GM18867 (cell line): Measurements from ENCODE around the gene MX2.

Experiments used
- ATAC-seq: cut with Tn5 transposase; IDR thresholded peaks from one replicate; pipeline ENCODE4 v1.9.1; 2021; ENCODE audit warnings: mild to moderate bottlenecking, moderate library complexity; ENCODE audit not compliant: unreplicated experiment

MX2 gene

DNA sequence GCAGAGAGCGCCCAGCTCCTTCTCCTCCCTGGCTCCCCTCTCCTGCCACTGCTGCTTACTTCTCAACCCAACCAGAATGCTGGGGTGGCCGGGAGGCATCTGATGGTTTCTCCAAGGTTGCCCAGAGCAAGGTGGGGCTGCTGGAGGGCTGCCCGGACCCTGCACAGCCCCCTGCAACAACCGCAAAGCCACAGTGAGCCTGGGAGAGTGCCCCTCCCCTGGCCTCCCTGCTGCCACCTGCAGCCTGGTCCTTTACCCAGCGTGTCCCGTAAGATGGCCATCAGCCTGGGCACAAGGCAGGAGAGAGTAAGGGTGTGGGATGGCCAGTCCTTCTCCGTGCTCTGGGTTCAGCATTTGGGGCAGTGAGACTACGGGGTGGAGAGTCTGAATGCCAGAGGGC is 17.0 kb downstream of the MX2 start:
- no peak for ATAC-seq

DNA sequence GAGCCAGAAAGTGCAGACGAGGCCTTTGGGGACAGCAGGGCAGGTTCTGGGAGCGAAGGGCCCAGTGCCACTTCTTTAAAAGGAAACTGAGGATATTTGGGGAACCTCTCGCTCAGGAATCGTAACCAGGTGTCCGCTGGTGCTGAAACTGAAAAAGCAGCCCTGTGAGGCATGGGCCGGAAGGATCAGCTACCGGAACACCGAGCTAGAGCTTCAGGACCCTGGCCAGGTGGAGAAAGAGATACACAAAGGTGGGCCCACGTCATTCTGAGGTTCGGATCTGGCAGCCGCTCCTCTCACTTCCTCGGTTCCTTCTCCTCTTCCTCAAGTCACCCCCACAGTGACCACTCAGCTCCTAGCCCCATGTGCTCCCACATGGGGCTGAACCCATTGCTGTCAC is 18.1 kb downstream of the MX2 start:
- ATAC-seq, result no peak

DNA sequence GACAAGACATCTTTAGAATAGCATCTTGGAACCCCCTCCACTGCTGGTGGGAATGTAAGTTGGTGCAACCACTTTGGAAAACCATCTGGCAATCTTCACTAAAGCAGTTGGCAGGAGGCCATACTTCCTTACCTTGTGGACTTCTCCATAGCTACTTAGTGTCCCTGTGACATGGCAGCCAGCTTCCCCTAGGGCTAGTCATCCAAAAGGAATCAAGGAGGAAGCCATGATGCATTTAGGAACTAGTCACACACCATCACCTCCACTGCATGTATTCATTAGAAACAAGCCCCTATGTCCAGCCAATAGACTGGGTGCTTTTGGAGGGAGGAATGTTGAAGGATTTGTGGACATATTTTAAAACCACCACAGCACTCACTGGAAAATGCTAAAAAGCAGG is 19.9 kb downstream of the MX2 start:
- ATAC-seq, result no peak

DNA sequence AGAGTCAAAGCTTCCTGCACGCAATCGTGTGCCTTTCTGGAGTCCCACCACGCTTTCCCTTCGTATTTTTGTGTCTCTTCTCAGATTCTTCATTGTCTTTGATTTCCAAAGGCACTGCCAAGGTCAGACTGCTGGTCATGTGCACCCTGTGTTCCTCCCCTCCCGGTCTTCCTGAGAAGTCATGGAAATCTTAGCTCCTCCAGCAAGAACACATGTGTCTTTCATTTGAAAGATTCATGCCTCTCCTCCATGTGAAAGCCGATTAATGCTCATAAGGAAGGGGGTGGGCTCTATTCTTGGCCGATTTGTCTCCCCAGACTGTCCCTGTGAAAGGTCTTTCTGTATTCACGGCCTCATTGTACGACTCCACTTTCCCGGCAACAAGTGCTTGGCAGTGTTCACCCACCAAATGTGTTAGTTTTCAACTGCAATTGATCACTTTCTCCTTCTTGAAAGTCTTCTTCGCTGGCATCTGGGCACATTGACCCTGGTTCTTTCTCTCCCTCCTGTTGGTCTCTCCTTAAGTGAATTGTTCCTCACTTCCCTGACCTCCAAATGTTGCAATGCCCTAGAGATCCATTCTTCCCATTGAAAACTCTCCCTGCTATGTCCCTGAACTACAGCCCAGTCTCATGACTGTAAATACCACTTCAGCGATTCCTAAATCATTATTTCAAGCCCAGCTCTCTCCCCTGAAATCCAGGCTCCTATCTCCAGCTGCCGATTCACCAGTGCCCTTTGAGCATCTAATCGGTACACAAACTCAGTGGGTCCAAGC is 25.4 kb downstream of the MX2 start:
- ATAC-seq, result no peak

DNA sequence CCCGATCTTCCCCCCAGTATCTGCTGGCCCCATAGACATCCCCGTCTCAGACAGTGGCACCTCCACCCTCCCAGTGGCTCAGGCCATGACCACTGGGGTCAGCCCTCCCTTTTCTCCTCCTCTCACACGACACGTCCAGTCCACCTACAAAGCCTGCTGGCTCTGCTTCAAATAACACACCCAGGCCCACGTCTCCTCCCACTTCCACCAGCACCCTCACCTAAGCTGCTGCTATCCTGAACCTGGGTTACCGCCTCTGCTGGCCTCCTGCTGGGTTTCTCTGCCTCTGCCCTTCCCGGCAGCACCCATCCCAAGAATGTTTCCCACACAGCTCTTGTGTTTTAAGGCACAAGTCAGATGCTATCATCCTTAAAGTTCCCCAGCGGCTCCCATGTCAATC is 26.0 kb downstream of the MX2 start:
- ATAC-seq, result no peak

DNA sequence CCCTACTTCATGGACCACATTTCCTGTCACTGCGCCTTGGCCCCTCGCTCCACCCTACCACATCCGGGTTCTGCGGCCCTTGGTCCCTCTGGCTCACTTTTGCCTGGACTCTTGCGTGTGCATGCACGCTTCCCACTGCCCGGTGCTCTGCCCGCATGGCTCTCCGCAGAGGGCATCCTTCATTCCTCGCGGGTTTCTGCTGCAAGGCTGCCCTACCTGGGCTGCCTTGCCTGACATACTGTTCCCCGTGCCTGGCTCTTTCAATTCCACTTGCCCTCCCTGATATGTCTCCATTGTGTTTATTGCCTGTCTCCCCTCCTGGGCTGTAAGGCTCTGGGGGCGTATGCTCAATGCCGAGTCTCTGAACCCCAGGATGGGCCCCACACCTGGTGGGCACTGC is 26.4 kb downstream of the MX2 start:
- no peak for ATAC-seq

DNA sequence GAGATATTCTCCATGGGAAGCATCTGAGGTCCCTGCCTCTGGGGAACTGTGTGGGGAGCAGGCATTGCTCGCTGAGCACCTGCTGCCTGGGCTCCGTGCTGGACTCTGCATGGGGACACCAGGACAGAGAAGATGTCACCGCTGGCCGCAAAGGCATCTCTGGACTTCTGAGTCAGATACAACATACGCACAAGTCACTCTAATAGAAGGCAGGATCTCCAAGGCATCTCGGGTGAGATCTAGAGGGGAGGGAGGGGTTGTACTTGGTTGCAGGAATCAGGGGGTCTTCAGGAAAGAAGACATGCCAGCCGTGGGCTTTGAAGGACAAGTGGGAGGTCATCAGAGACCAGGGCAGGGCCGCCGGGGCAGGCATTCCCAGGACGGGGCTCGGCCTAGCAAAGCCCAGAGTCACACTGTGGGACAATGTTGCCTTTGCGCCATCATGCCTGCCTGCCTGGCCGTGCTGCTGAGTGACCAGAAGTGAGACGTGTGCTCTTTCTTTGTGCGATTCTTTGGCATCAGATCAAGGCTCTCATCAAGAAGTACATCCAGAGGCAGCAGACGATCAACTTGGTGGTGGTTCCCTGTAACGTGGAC is 28.3 kb downstream of the MX2 start:
- no peak for ATAC-seq

DNA sequence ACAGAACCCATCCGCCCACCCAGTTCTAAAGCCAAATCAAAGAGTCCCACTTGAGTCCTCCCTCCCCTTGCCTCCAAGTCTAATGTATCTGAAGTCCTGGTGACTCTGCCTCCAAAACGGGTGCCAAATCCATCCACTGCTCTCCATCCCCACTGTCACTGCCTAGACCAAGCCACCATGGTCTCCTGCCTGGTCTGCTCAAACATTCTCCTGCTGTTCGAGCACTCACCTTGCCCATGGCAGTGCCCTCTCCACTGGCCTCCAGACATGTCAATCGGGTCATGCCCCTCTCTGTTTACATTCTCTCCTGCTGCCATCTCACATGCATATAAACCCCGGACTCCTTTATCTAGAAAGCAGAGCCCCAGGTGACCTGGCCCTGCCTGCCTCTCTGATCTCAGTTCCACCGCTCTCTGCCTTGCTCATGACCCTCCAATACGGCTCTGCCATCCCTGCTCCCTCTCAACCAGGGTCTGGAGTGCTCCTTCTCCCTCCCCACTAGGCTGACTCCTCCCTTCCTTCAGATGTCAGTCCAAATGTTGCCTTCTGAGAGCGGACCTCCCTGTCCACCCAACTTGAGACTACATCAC is 32.1 kb downstream of the MX2 start:
- no peak for ATAC-seq

DNA sequence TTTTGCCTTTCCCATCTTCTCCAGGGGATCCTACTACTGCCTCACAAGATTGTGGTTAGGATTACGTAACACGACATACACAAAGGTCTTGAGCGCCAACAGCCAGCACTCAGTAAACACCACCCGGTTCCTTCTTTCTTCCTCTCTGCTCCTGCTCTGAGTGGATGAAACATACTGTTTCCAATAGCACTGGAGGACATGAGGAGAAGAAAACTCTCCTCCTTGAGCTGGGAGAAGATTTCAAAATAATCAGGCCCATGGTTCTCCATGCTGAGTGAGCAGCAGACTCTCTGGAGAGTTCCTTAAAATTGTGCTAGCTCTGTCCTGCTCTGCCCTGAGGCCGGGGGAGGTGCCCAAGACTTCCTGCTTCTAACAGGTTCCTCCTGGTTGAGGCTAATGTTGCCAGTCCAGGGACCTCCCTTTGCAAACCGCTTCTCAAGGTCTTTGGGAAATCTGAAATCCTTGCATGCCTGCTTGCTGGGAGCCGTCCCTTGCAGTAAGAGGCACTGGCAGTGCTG is 34.8 kb downstream of the MX2 start:
- ATAC-seq, result no peak

DNA sequence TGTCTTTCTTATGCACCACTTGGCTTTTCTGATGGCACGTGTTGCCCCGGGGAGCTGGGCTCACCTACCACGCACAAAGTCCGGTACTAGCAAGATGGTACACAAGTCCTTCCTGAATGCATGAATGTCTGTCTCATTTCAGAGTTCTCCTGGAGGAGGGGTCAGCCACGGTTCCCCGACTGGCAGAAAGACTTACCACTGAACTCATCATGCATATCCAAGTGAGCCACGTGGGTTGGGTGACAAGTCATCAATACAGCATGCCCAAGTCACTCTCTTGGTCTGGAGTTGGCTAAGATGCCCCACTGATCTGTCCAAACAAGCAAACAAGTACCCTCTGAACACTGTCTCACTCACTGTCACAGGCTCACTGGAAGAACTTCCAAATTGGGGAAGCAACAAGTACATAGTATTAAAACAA is 35.7 kb downstream of the MX2 start:
- ATAC-seq, result no peak

DNA sequence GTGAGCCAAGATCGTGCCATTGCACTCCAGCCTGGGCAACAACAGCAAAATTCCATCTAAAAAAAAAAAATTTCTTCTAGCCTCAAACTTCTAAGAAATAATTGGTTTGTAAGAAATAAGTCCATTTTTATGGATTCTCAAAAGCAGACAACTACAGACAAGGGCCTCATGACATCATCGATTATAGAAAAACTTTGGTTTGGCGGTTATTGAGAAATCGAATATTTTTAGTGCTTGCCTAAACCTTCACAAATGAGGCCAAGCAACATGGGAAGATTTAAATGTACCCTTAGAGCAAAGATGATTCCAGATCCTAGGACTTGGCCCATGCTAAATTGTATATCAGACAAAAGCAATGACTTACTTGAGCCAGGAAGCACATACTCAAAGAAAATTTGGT is 36.4 kb downstream of the MX2 start:
- no peak for ATAC-seq

DNA sequence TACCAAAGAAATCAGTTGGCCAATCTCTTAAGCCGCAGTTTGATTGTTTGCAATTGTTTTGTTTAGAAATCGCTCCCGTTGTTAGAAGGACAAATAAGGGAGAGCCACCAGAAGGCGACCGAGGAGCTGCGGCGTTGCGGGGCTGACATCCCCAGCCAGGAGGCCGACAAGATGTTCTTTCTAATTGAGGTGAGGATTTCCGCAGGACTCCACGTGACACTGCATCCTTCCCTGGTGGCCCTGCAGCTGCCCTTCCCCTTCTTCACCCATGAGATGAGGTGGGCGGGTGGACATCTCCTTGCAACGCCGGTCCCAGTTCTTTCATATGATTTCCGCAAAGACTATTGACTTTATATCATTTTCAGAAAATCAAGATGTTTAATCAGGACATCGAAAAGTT is 37.0 kb downstream of the MX2 start:
- ATAC-seq, result no peak

DNA sequence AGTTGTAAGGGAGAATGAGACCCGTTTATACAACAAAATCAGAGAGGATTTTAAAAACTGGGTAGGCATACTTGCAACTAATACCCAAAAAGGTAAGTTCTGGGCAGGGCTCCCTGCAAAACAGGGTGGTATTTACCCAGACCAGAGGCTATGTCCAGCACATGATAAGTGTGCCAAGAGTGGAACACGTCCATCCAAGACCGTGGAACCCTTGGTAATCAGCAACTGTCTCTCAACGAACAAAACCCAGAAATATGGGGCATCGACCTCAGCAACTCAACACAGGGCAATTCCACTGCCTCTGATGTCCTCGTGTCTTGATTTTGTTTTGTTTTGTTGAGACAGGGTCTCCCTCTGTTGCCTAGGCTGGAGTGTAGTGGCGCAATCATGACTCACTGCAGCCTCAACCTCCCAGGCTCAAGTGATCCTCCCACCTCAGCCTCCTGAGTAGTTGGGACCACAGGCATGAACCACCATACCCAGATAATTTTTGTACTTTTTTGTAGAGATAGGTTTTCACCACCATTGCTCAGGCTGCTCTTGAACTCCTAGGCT is 37.5 kb downstream of the MX2 start:
- ATAC-seq, result no peak

DNA sequence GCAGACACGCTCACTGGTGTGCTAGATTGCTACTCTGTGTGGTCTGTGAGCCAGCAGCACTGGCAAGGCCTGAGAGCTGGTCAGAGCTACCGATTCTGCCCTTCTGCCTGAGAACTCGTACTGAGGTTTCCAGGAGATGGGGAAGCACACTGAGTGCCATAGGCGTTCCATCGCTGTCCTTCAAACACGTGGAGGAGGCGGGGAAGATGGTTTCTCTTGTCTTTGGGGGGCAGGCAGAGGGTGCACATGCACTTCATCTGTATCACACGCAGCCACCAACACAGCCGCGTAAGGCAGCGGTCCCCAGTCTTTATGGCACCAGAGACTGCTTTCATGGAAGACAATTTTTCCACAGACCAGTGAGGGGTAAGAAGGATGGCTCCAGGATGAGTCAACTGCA is 40.4 kb downstream of the MX2 start:
- no peak for ATAC-seq

DNA sequence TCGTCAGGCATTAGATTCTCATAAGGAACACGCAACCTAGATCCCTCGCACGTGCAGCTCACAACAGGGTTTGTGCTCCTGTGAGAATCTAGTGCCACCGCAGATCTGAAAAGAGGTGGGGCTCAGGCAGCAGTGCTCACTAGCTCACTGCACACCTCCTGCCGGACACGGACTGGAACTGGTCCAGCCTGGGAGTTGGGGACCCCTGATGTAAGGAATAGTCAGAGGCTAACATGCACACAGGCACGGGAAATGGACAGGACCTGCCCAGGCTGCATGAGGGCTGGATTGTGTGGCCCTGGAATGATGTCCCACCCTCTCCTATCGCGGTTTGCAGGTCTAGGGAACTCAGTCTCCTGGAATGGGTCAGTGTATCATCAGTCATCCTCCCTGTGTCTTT is 41.0 kb downstream of the MX2 start:
- no peak for ATAC-seq

DNA sequence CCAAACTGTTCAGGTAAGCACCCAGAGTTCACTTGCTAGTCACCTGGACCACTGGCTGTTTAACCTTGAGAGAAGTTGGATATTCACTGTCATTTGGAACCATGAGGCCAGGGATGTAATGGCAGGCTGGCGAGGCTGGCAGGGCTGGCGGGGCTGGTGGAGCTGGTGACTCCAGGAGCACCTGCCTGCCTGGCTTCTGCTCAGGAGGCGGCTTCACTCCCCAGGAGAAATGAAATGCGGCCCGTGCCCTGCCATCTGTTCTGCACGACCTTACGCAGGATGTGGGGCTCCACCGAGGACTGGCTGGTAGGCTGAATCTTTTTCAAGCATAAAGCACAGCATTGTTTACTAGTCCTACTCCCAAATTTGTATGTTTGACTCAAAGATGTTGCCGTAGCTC is 41.5 kb downstream of the MX2 start:
- ATAC-seq, result no peak

DNA sequence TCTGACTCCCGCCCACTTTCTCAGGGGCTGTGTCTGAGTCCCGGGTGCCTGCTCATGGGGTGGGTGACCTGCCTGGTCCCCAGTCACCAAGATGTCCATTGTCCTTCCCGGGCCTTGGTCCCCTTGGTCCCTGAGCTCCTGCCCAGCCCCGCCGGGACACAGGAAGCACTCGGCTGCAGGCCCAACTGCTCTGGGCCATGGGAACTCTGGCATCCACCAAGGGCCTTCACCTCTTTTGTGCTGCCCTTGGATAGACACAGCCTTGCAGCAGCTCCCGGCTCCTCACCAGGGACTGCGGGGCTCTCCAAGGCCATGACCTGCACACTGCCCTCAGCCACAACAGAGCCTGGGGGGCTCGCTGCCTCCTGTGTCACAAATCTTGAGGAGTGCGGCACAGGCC is 42.1 kb downstream of the MX2 start:
- no peak for ATAC-seq

DNA sequence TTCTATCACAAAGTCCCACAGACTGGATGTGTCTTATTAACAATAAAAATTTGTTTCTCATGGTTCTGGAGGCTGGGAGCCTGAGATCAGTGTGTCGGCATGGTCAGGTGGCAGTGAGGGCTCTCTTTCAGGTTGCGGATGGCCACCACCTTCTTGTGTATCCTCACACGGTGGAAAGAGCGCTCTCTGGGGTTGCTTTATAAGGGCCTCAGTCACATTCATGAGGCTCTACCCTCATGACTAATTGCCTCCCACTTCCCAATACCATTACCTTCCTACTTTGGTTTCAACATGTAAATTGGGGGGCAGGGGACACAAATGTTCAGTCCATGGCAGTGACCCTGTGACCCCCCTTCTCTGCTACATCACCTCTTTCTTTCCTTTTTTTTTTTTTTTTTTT is 43.5 kb downstream of the MX2 start:
- ATAC-seq, result no peak

DNA sequence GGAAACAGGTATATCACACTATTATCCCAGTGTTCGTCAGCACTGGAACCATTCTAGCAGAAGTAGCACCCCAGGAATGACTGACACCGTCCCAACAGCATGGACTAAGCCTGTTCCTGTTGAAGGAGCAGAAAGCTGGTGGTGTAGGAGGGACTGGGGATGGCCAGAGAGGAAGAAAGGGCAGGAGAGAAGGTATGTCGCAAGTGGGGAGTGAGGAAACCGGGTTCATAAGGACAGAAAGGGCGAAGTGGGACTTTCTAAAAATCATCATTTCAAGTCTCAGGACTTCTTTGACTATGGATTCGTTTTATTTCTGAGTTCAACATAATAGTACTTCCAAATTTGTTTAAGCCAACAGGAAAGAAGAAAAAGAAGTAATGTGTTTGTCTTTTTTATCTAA is 44.5 kb downstream of the MX2 start:
- ATAC-seq, result no peak

DNA sequence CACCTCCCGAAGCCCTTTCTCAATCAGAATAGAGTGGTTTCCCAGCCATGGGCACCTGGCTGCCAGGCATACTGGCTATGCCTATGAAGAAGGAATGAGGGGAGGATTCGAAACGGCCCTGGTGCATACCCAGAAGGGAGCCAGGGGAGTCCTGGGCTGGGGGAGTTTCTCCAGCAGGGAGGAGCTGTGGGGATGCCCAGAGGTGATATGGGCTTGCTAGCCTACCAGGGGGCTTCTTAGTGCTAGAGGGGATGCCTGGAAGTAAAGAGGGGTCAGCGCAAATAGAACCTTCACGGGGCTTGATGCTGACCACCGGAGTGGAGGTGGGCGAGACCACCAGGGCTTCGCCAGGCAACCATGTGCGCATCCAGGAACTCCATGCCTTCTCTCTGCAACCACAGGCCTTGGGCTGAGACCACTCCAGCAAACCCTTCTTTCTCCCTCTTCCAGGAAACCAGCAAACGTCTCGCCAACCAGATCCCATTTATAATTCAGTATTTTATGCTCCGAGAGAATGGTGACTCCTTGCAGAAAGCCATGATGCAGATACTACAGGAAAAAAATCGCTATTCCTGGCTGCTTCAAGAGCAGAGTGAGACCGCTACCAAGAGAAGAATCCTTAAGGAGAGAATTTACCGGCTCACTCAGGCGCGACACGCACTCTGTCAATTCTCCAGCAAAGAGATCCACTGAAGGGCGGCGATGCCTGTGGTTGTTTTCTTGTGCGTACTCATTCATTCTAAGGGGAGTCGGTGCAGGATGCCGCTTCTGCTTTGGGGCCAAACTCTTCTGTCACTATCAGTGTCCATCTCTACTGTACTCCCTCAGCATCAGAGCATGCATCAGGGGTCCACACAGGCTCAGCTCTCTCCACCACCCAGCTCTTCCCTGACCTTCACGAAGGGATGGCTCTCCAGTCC is 46.0 kb downstream of the MX2 start:
- no peak for ATAC-seq

DNA sequence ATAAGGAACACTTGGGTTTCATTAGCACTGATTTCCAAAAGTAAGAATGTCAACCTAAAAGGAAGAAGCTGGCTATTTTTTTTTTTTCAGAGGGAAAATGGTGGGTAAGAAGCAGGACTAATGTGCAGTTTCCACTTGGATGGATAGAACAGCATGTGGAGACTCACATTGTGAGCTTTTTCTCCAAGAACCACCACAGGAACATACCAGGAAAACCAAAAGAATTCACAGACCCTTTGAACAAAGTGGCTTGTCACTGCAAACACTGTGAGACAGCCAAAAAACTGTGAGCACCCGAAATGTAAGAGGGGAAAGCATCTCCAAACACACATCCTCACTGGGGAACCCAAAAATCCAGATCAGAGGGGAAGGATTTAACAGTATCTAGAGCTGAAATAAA is 48.5 kb downstream of the MX2 start:
- no peak for ATAC-seq
